HG03066 (cell line): Measurements from ENCODE around the gene ARHGEF16.

Experiments
- ATAC-seq: cut with Tn5 transposase; IDR thresholded peaks from one replicate; pipeline ENCODE4 v1.9.1; 2021; ENCODE audit warnings: low read depth; ENCODE audit not compliant: unreplicated experiment

The ARHGEF16 gene

GRCh38 chr1:3466366-3467075 is 12.1 kb downstream of the ARHGEF16 start:
- ATAC-seq: no peak

- ATAC-seq: no peak
Measured at GRCh38 chr1:3467096-3468036, 12.9 kb downstream of the ARHGEF16 start.

GRCh38 chr1:3468236-3469103 is 14.0 kb downstream of the ARHGEF16 start:
- ATAC-seq: no peak

- no peak for ATAC-seq
Measured at GRCh38 chr1:3469104-3469848, 14.8 kb downstream of the ARHGEF16 start.

GRCh38 chr1:3469849-3470649 is 15.6 kb downstream of the ARHGEF16 start:
- ATAC-seq: no peak

GRCh38 chr1:3470650-3471355 is 16.3 kb downstream of the ARHGEF16 start:
- ATAC-seq: no peak

- ATAC-seq: no peak
Measured at GRCh38 chr1:3471356-3472087, 17.1 kb downstream of the ARHGEF16 start.

GRCh38 chr1:3472088-3472850 is 17.8 kb downstream of the ARHGEF16 start:
- ATAC-seq: no peak

- ATAC-seq: no peak
Measured at GRCh38 chr1:3472906-3473305, 18.4 kb downstream of the ARHGEF16 start.

- ATAC-seq: no peak
Measured at GRCh38 chr1:3473381-3473844, 18.9 kb downstream of the ARHGEF16 start.

- no peak for ATAC-seq
Measured at GRCh38 chr1:3474016-3474415, 19.6 kb downstream of the ARHGEF16 start.

- ATAC-seq: no peak
Measured at GRCh38 chr1:3474421-3474820, 20.0 kb downstream of the ARHGEF16 start.

- ATAC-seq: no peak
Measured at GRCh38 chr1:3475839-3476573, 21.5 kb downstream of the ARHGEF16 start.

- no peak for ATAC-seq
Measured at GRCh38 chr1:3476666-3477065, 22.2 kb downstream of the ARHGEF16 start.

- ATAC-seq: no peak
Measured at GRCh38 chr1:3477241-3477995, 23.0 kb downstream of the ARHGEF16 start.

GRCh38 chr1:3478187-3478586 is 23.7 kb downstream of the ARHGEF16 start:
- no peak for ATAC-seq
